B cell (primary cell): ENCODE measurements around the gene TMEM52. TPM values are rescaled to one million over a fixed set of nuclear protein-coding genes. Genes with fewer than 3 reads are reported as not detected.

ENCODE experiments used
- ATAC-seq: fragments of 200-7000 bp; cut with Tn5 transposase; one replicate; pipeline ENCODE4 v1.10.0; 2021; ENCODE audit warnings: low read depth, mild to moderate bottlenecking, moderate number of reproducible peaks, moderate library complexity
- CTCF ChIA-PET: fragments of 350-600 bp; sonication (Branson Sonifier 250); formaldehyde crosslinking; loops from one replicate; lab custom pipeline; 2021; ENCODE audit warnings: antibody characterized with exemption, inconsistent platforms; lab: Charles Lee
- POLR2A ChIA-PET: fragments of 350-600 bp; sonication (Branson Sonifier 250); formaldehyde crosslinking; loops from one replicate; lab custom pipeline; 2021; ENCODE audit warnings: antibody characterized with exemption; lab: Charles Lee
- DNase-seq: peaks from one replicate; pipeline ENCODE4 v3.0.0; 2013
- H2AFZ ChIP-seq: 2 replicates; pipeline ENCODE4 v1.6.1; 2012; ENCODE audit warnings: mild to moderate bottlenecking, low read depth, low read length; ENCODE audit not compliant: insufficient read depth, poor library complexity, severe bottlenecking
- H3K27ac ChIP-seq, 2 donors: 1 replicate in 1 of 2; 2 replicates in 1 of 2; pipeline ENCODE4 v1.5.1; 2012 to 2013; ENCODE audit warnings: low read length in 2 of 2, mild to moderate bottlenecking in 2 of 2, moderate library complexity in 1 of 2
- H3K27me3 ChIP-seq, 4 experiments: fragments of 200-600 bp in 1 of 4; sonication (generic) in 1 of 4; replicated peaks in 1 of 4; 1 replicate in 2 of 4; 2 replicates in 2 of 4; pipeline versions ENCODE4 v1.6.1 to v1.7.0; 2013 to 2016; ENCODE audit warnings: low read length in 3 of 4, mild to moderate bottlenecking in 2 of 4, mixed read lengths in 1 of 4, moderate library complexity in 1 of 4; ENCODE audit not compliant: insufficient read depth in 4 of 4, control insufficient read depth in 3 of 4; ENCODE audit errors: control extremely low read depth in 1 of 4
- H3K36me3 ChIP-seq, 2 experiments: replicated peaks in 1 of 2; 1 replicate in 1 of 2; 2 replicates in 1 of 2; pipeline versions ENCODE4 v1.6.1 to v1.7.1; 2013; ENCODE audit warnings: low read length in 1 of 2; ENCODE audit not compliant: insufficient read depth in 2 of 2, control insufficient read depth in 1 of 2; ENCODE audit errors: control extremely low read depth in 1 of 2, extremely low read depth in 1 of 2
- H3K4me1 ChIP-seq, 2 donors: fragments of 200-600 bp in 1 of 2; sonication (generic) in 1 of 2; 1 replicate in 1 of 2; 2 replicates in 1 of 2; pipeline versions ENCODE4 v1.5.1 to v1.6.1; 2013 to 2017; ENCODE audit warnings: low read length in 2 of 2; ENCODE audit not compliant: control insufficient read depth in 2 of 2, insufficient read depth in 2 of 2
- H3K4me2 ChIP-seq: replicated peaks from 2 replicates; pipeline ENCODE3; 2012; ENCODE audit warnings: mild to moderate bottlenecking, low read depth, low read length; ENCODE audit not compliant: poor library complexity, severe bottlenecking
- H3K4me3 ChIP-seq, 5 experiments: fragments of 200-600 bp in 1 of 5; sonication (generic) in 1 of 5; 1 replicate in 3 of 5; 2 replicates in 2 of 5; pipeline versions ENCODE4 v1.5.1 to v1.7.0; 2011 to 2016; ENCODE audit warnings: low read length in 4 of 5, mild to moderate bottlenecking in 4 of 5, low read depth in 2 of 5, control low read depth in 1 of 5, moderate library complexity in 1 of 5; ENCODE audit not compliant: insufficient read depth in 1 of 5; ENCODE audit errors: control extremely low read depth in 1 of 5, extremely low read depth in 1 of 5
- H3K79me2 ChIP-seq: fragments of 200-600 bp; sonication (generic); one replicate; pipeline ENCODE4 v1.6.0; 2016; ENCODE audit warnings: low read length; ENCODE audit not compliant: control insufficient read depth, insufficient read depth
- H3K9ac ChIP-seq: fragments of 200-600 bp; sonication (generic); 2 replicates; pipeline ENCODE4 v1.6.1; 2017; ENCODE audit warnings: mild to moderate bottlenecking, low read length, moderate library complexity
- H3K9me3 ChIP-seq, 3 donors: one replicate each; pipeline versions ENCODE4 v1.6.1 to v1.7.1; 2013; ENCODE audit warnings: low read length in 2 of 3; ENCODE audit not compliant: control insufficient read depth in 2 of 3, insufficient read depth in 1 of 3; ENCODE audit errors: control extremely low read depth in 1 of 3
- H4K20me1 ChIP-seq: 2 replicates; pipeline ENCODE4 v1.6.0; 2012; ENCODE audit warnings: mild to moderate bottlenecking, low read length; ENCODE audit not compliant: insufficient read depth, control insufficient read depth, poor library complexity, severe bottlenecking
- H3K27ac Mint-ChIP-seq: one replicate; pipeline ENCODE4 v1.8.0; 2021; ENCODE audit warnings: mixed read lengths
- H3K27me3 Mint-ChIP-seq: one replicate; pipeline ENCODE4 v1.8.0; 2021; ENCODE audit warnings: mixed read lengths
- H3K4me1 Mint-ChIP-seq: one replicate; pipeline ENCODE4 v1.8.0; 2021; ENCODE audit warnings: mixed read lengths
- H3K4me3 Mint-ChIP-seq: one replicate; pipeline ENCODE4 v1.8.0; 2021; ENCODE audit warnings: mixed read lengths
- H3K9me3 Mint-ChIP-seq: one replicate; pipeline ENCODE4 v1.8.0; 2022; ENCODE audit warnings: mixed read lengths; ENCODE audit not compliant: insufficient read depth
- EZH2 ChIP-seq: IDR thresholded peaks from 2 replicates; pipeline ENCODE4 v1.6.1; 2012; ENCODE audit warnings: borderline replicate concordance, low read depth, mild to moderate bottlenecking, moderate library complexity, low read length; ENCODE audit not compliant: insufficient read depth, poor library complexity, severe bottlenecking
- WGBS: methylation state at CpG from one replicate; pipeline ENCODE4 v1.1.5; 2013; ENCODE audit warnings: missing lambda C conversion rate; ENCODE audit not compliant: insufficient coverage; 5-methylcytosine and 5-hydroxymethylcytosine counted together
- intact Hi-C: fragments of 100-400 bp; cut with micrococcal nuclease; formaldehyde crosslinking; loops from one replicate; pipeline ENCODE4 v1.10.0; 2022
- polyA plus RNA-seq: library from polyadenylated mRNA; depleted of rRNA; stranded (reverse); fragments of >200 nt; gene quantifications from 2 replicates; pipeline ENCODE4 v1.2.3, GENCODE V29; 2012
- total RNA-seq, 2 donors: library from RNA; stranded (reverse); fragments of 120-200 nt in 1 of 2; gene quantifications; 1 replicate in 1 of 2; 2 replicates in 1 of 2; pipeline versions ENCODE4 v1.2.3 to v1.2.4, GENCODE V29; 2013 to 2022
- TF ChIP-seq, protein P1 (sequence below): fragments of 200-600 bp; IDR thresholded peaks from one replicate; pipeline ENCODE4 v1.8.0; 2022; ENCODE audit warnings: antibody characterized with exemption, mild to moderate bottlenecking

The TMEM52 gene
- total and polyA plus RNA-seq, 2 donors (not counting 1 experiment from before 2014, with no cell fraction given), result 0.69 to 1.00 TPM

DNA sequence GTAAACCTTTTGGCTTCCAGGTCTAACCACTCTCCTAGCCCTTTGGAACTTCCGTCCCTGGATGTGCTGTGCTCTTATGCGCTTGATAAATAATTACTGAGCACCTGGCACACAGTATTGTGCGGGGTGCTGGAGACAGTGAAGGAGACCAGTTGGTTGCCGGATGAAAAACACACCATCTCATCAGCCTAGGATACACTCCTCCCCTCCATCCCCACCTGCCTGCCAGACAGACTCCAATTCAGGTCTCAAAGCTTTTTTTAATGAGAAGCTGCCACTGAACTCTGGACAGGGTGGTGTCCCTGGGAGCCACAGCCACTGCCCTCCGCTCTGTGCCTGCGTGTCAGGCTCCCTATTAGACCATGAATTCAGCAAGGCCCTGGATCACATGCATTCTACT, 37.4 kb downstream of the TMEM52 start:
- WGBS, result 96% methylated on average over 6 of the region's 6 CpGs
- H3K36me3 ChIP-seq, result peaks cover 0 to 14% of the 10 kb centered on the region in 2 experiments
- peak overlapping the region; percentile 13 for H3K4me2 ChIP-seq
- intact Hi-C loops, result no loop called here
- Mint-ChIP-seq H3K4me3 (peak overlapping the region; percentile 23), H3K27me3 (no peaks in the 10 kb centered on the region), H3K4me1 (peaks cover 64% of the 10 kb centered on the region), H3K27ac (peak overlapping the region; percentile 26), H3K9me3 (no peaks in the 10 kb centered on the region)
- H4K20me1 ChIP-seq, result peaks cover 94% of the 10 kb centered on the region
- H3K4me3 ChIP-seq, result no peak overlapping the region
- H3K27me3 ChIP-seq, result no peaks in the 10 kb centered on the region
- no peak overlapping the region for H2AFZ ChIP-seq
- TF ChIP-seq, protein P1, sequence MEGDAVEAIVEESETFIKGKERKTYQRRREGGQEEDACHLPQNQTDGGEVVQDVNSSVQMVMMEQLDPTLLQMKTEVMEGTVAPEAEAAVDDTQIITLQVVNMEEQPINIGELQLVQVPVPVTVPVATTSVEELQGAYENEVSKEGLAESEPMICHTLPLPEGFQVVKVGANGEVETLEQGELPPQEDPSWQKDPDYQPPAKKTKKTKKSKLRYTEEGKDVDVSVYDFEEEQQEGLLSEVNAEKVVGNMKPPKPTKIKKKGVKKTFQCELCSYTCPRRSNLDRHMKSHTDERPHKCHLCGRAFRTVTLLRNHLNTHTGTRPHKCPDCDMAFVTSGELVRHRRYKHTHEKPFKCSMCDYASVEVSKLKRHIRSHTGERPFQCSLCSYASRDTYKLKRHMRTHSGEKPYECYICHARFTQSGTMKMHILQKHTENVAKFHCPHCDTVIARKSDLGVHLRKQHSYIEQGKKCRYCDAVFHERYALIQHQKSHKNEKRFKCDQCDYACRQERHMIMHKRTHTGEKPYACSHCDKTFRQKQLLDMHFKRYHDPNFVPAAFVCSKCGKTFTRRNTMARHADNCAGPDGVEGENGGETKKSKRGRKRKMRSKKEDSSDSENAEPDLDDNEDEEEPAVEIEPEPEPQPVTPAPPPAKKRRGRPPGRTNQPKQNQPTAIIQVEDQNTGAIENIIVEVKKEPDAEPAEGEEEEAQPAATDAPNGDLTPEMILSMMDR, result no peak
- no peak for TF ChIP-seq EZH2
- DNase-seq (no peak), ATAC-seq (no peak)
- H3K9me3 ChIP-seq, result no peaks in the 10 kb centered on the region
- H3K27ac ChIP-seq, result no peak overlapping the region
- H3K9ac ChIP-seq, result no peak overlapping the region
- CTCF ChIA-PET, result interaction anchor here (1.1 to 2.8 kb wide), 2 partner anchors 18 to 24 kb away, joined by 3 to 14 read pairs; no protein-coding TSS in a partner anchor
- H3K79me2 ChIP-seq, result peaks cover 99% of the 10 kb centered on the region
- peaks cover 44 to 50% of the 10 kb centered on the region in 2 donors for H3K4me1 ChIP-seq
- POLR2A ChIA-PET, result interaction anchor here (0.7 to 1.2 kb wide), 3 partner anchors 11 to 101 kb away, joined by 3 to 9 read pairs (median 9); no protein-coding TSS in a partner anchor

DNA sequence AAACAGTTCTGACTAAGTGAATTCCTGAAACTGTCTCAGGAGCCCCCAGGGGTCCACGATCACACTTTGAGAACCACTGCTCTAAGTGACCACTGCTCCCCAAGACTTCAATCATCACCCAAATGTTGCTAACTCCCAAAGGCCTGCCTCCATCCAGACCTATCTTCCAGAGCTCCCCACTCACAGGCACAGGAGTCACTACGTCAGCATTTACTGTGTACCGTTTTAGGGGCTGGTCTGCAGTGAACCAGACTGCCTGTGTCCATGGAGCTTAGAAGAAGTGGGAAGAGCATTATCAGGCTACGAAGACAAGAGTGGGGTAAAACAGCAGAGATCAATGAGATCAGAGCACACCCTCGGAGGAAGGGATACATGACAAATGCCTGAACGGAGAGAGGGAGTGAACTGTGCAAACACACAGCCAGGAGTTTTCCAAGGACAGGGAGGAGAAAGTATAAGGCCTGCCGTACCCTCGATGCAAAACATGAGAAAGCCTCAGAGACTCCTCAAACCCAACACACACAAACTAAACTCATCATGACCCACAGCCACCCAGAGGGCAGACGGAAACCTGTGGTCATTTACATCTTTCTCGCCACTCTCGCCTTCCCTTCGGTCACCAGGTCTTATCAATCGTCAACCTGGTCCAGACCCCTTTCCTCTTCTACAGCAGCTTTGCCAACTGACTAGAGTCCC, 38.3 kb downstream of the TMEM52 start:
- Histone ChIP-seq H3K36me3 (peaks cover 2 to 23% of the 10 kb centered on the region in 2 experiments), H3K9ac (no peak overlapping the region), H3K27ac (no peak overlapping the region), H4K20me1 (peaks cover 94% of the 10 kb centered on the region), H3K4me2 (no peak overlapping the region), H3K4me1 (peaks cover 47 to 50% of the 10 kb centered on the region in 2 donors), H3K9me3 (no peaks in the 10 kb centered on the region), H2AFZ (no peak overlapping the region), H3K27me3 (no peaks in the 10 kb centered on the region), H3K4me3 (no peak overlapping the region), H3K79me2 (peaks cover 99% of the 10 kb centered on the region)
- POLR2A ChIA-PET, result interaction anchor here (1.2 kb wide), 1 partner anchor 10 kb away, joined by 3 read pairs; no protein-coding TSS in a partner anchor
- H3K27ac Mint-ChIP-seq, result peak overlapping the region; percentile 2
- no peaks in the 10 kb centered on the region for H3K9me3 Mint-ChIP-seq
- peak overlapping the region; percentile 51 for H3K4me3 Mint-ChIP-seq
- CTCF ChIA-PET, result interaction anchor here (1.1 kb wide), 1 partner anchor 19 kb away, joined by 3 read pairs; no protein-coding TSS in a partner anchor
- H3K27me3 Mint-ChIP-seq, result no peaks in the 10 kb centered on the region
- DNase-seq (no peak), ATAC-seq (no peak)
- intact Hi-C loops, result no loop called here
- H3K4me1 Mint-ChIP-seq, result peaks cover 68% of the 10 kb centered on the region
- whole genome bisulfite sequencing, result 73% methylated on average over 8 of the region's 13 CpGs
- TF ChIP-seq EZH2, result no peak
- TF ChIP-seq, protein P1, result no peak
